Astrocyte of the spinal cord (primary cell): ENCODE data around the gene MYO3B.

Experiments
- DNase-seq: peaks from one replicate; pipeline ENCODE4 v3.0.0; 2011; ENCODE audit warnings: low read depth, low spot score
- H3K4me3 ChIP-seq: 2 replicates; pipeline ENCODE4 v1.5.1; 2011; ENCODE audit warnings: low read depth, mild to moderate bottlenecking, low read length, moderate library complexity
- CTCF ChIP-seq: IDR thresholded peaks from 2 replicates; pipeline ENCODE4 v1.5.1; 2012; ENCODE audit warnings: low read depth, mild to moderate bottlenecking, low read length, inconsistent platforms
- in situ Hi-C: cut with HindIII; loops from 2 replicates; pipeline ENCODE4 v1.10.0; 2017; ENCODE audit warnings: low sequenced_read_pairs

Gene MYO3B

GRCh38 chr2:170292415-170292814 lies 114.5 kb downstream of the MYO3B start:
- TF ChIP-seq CTCF = no peak
- in situ Hi-C loops = no loop called here
- no peak overlapping the region for H3K4me3 ChIP-seq
- no peak for DNase-seq

GRCh38 chr2:170297496-170297895 lies 119.5 kb downstream of the MYO3B start:
- no peak for DNase-seq
- no peak overlapping the region for H3K4me3 ChIP-seq
- in situ Hi-C loops = no loop called here
- no peak for TF ChIP-seq CTCF

GRCh38 chr2:170298115-170298514 lies 120.2 kb downstream of the MYO3B start:
- DNase-seq = no peak
- in situ Hi-C loops = no loop called here
- H3K4me3 ChIP-seq = no peak overlapping the region
- no peak for TF ChIP-seq CTCF

- TF ChIP-seq CTCF = no peak
- in situ Hi-C loops = no loop called here
These were observed 121.0 kb downstream of the MYO3B start for GRCh38 chr2:170298861-170299429.

GRCh38 chr2:170300993-170301392 lies 123.0 kb downstream of the MYO3B start:
- no peak for DNase-seq
- in situ Hi-C loops = no loop called here

More at GRCh38 chr2:170298861-170299429, 121.0 kb downstream of the MYO3B start:
- no peak for DNase-seq
- no peak overlapping the region for H3K4me3 ChIP-seq

GRCh38 chr2:170301626-170302025 lies 123.7 kb downstream of the MYO3B start:
- no peak overlapping the region for H3K4me3 ChIP-seq
- TF ChIP-seq CTCF = no peak
- DNase-seq = no peak
- in situ Hi-C loops = no loop called here

More at GRCh38 chr2:170300993-170301392, 123.0 kb downstream of the MYO3B start:
- TF ChIP-seq CTCF = no peak
- H3K4me3 ChIP-seq = no peak overlapping the region
